Astrocyte (in vitro differentiated cells and primary cell): ENCODE results near the gene ARHGEF10L. TPM values are rescaled to one million over a fixed set of nuclear protein-coding genes. Genes with fewer than 3 reads are reported as not detected.

Experiments
- DNase-seq: peaks from one replicate; pipeline ENCODE4 v3.0.0-alpha.2; 2010; ENCODE audit warnings: low read depth
- FAIRE-seq: peaks from 2 replicates; lab custom pipeline; 2011; peaks lifted over from hg19 to GRCh38; lab: Jason Lieb, UNC
- H2AFZ ChIP-seq: 2 replicates; pipeline ENCODE4 v1.6.0; 2012; ENCODE audit warnings: low read depth, low read length, inconsistent platforms
- H3K27ac ChIP-seq: 2 replicates; pipeline ENCODE4 v1.5.1; 2011; ENCODE audit warnings: low read depth, low read length, inconsistent platforms
- H3K27me3 ChIP-seq: 2 replicates; pipeline ENCODE4 v1.6.0; 2011; ENCODE audit warnings: low read length, inconsistent platforms; ENCODE audit not compliant: insufficient read depth
- H3K36me3 ChIP-seq: 2 replicates; pipeline ENCODE4 v1.5.1; 2011; ENCODE audit warnings: low read length, inconsistent platforms; ENCODE audit not compliant: insufficient read depth
- H3K4me1 ChIP-seq: 2 replicates; pipeline ENCODE4 v1.5.1; 2011; ENCODE audit warnings: low read length, inconsistent platforms; ENCODE audit not compliant: insufficient read depth
- H3K4me2 ChIP-seq: 2 replicates; pipeline ENCODE4 v1.6.0; 2012; ENCODE audit warnings: low read length, inconsistent platforms
- H3K4me3 ChIP-seq: 2 replicates; pipeline ENCODE4 v1.5.1; 2011; ENCODE audit warnings: low read depth, mild to moderate bottlenecking, low read length, inconsistent platforms; ENCODE audit not compliant: insufficient read depth
- H3K79me2 ChIP-seq: 2 replicates; pipeline ENCODE4 v1.6.0; 2012; ENCODE audit warnings: mild to moderate bottlenecking, low read length, inconsistent platforms; ENCODE audit not compliant: insufficient read depth
- H3K9ac ChIP-seq: 2 replicates; pipeline ENCODE4 v1.6.0; 2012; ENCODE audit warnings: mild to moderate bottlenecking, low read length, inconsistent platforms
- H3K9me3 ChIP-seq: 2 replicates; pipeline ENCODE4 v1.5.1; 2012; ENCODE audit warnings: low read depth, mild to moderate bottlenecking, low read length, inconsistent platforms; ENCODE audit not compliant: insufficient read depth
- H4K20me1 ChIP-seq: 2 replicates; pipeline ENCODE4 v1.6.0; 2012; ENCODE audit warnings: low read length, inconsistent platforms; ENCODE audit not compliant: insufficient read depth
- H3K27ac Mint-ChIP-seq: one replicate; pipeline ENCODE4 v1.8.0; 2021; ENCODE audit warnings: mild to moderate bottlenecking, mixed read lengths; ENCODE audit not compliant: unreplicated experiment
- H3K27me3 Mint-ChIP-seq: one replicate; pipeline ENCODE4 v1.8.0; 2021; ENCODE audit warnings: low read depth, mixed read lengths; ENCODE audit not compliant: unreplicated experiment
- H3K36me3 Mint-ChIP-seq: one replicate; pipeline ENCODE4 v1.8.0; 2021; ENCODE audit warnings: low read depth, mixed read lengths; ENCODE audit not compliant: unreplicated experiment
- H3K4me1 Mint-ChIP-seq: one replicate; pipeline ENCODE4 v1.8.0; 2021; ENCODE audit warnings: low read depth, mixed read lengths; ENCODE audit not compliant: unreplicated experiment
- H3K4me3 Mint-ChIP-seq: one replicate; pipeline ENCODE4 v1.8.0; 2021; ENCODE audit warnings: mild to moderate bottlenecking, moderate library complexity, mixed read lengths; ENCODE audit not compliant: unreplicated experiment
- H3K9me3 Mint-ChIP-seq: one replicate; pipeline ENCODE4 v1.8.0; 2021; ENCODE audit warnings: mild to moderate bottlenecking, mixed read lengths; ENCODE audit not compliant: unreplicated experiment
- EZH2 ChIP-seq: IDR thresholded peaks from 2 replicates; pipeline ENCODE4 v1.6.1; 2012; ENCODE audit warnings: mild to moderate bottlenecking, low read length, inconsistent platforms; ENCODE audit not compliant: insufficient read depth
- total RNA-seq: library from RNA; stranded (reverse); gene quantifications from 2 replicates; pipeline ENCODE4 v1.2.1, GENCODE V29; 2021
- TF ChIP-seq, protein P1 (sequence below): IDR thresholded peaks from 2 replicates; pipeline ENCODE4 v1.5.1; 2011; ENCODE audit warnings: low read depth, mild to moderate bottlenecking, inconsistent platforms, low read length, moderate library complexity; ENCODE audit not compliant: insufficient read depth

ARHGEF10L gene
- total RNA-seq, 1 donor from 2014 or later, result 14.2 TPM

DNA sequence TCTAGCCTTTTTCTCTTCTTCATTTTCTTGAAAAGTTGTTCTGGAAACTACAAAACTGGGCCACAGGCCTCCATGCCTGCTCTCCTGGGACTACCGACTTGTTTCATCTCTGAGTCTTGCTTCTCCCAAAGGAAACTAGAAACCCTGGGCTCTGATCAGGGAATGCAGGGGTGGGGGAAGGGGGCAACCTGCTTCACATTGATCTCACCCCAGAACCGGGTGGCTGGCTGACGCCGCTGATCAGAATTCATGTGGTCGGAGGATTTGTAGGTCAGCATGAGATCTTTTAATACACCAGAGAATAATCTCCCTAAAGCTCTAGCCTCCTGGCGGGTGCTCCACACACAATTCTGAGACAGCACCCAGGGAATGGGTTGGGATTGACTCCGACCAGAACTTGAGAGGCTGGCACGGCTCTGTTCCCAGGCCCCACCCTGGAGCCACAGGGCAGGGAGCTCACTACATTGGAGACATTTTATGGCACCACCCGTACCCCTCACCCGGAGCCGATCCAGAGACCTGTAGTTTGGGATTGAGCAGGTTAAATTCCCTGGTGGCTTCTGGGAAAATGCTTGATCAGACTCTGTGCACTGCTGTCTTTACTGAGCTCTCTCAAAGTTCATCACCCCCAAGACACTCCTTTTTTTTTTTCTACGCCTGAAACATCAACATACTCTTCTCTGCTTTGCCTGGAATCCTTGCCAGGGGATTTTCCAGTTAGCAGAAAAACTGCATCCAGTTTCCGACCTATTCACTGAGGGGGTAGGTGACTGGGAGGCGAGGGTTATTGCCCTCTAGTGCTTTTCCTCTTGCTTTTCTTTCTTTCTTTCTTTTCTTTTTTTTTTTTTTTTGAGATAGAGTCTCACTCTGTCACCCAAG, 12.2 kb upstream of the ARHGEF10L start:
- DNase-seq (peak; percentile 39), FAIRE-seq (no peak)
- no peaks in the 10 kb centered on the region for H3K36me3 Mint-ChIP-seq
- no peak overlapping the region for H3K27ac ChIP-seq
- H3K27ac Mint-ChIP-seq, result no peak overlapping the region
- H3K4me3 Mint-ChIP-seq, result no peak overlapping the region
- H3K4me2 ChIP-seq, result no peak overlapping the region
- H3K9ac ChIP-seq, result no peak overlapping the region
- H3K27me3 Mint-ChIP-seq, result peaks cover 9% of the 10 kb centered on the region
- H3K4me1 ChIP-seq, result no peaks in the 10 kb centered on the region
- no peaks in the 10 kb centered on the region for H3K79me2 ChIP-seq
- no peaks in the 10 kb centered on the region for H3K4me1 Mint-ChIP-seq
- TF ChIP-seq, protein P1, sequence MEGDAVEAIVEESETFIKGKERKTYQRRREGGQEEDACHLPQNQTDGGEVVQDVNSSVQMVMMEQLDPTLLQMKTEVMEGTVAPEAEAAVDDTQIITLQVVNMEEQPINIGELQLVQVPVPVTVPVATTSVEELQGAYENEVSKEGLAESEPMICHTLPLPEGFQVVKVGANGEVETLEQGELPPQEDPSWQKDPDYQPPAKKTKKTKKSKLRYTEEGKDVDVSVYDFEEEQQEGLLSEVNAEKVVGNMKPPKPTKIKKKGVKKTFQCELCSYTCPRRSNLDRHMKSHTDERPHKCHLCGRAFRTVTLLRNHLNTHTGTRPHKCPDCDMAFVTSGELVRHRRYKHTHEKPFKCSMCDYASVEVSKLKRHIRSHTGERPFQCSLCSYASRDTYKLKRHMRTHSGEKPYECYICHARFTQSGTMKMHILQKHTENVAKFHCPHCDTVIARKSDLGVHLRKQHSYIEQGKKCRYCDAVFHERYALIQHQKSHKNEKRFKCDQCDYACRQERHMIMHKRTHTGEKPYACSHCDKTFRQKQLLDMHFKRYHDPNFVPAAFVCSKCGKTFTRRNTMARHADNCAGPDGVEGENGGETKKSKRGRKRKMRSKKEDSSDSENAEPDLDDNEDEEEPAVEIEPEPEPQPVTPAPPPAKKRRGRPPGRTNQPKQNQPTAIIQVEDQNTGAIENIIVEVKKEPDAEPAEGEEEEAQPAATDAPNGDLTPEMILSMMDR, result no peak
- no peak for TF ChIP-seq EZH2
- no peaks in the 10 kb centered on the region for H3K36me3 ChIP-seq
- no peaks in the 10 kb centered on the region for H3K9me3 ChIP-seq
- no peak overlapping the region for H2AFZ ChIP-seq
- H3K27me3 ChIP-seq, result peaks cover 7% of the 10 kb centered on the region
- H3K4me3 ChIP-seq, result no peak overlapping the region
- H4K20me1 ChIP-seq, result no peaks in the 10 kb centered on the region
- H3K9me3 Mint-ChIP-seq, result no peaks in the 10 kb centered on the region

- Mint-ChIP-seq H3K4me1 (peaks cover 2% of the 10 kb centered on the region), H3K27me3 (peaks cover 9% of the 10 kb centered on the region), H3K4me3 (no peak overlapping the region), H3K27ac (no peak overlapping the region), H3K36me3 (no peaks in the 10 kb centered on the region), H3K9me3 (no peaks in the 10 kb centered on the region)
- Histone ChIP-seq H3K27me3 (peaks cover 7% of the 10 kb centered on the region), H3K4me1 (no peaks in the 10 kb centered on the region), H4K20me1 (no peaks in the 10 kb centered on the region), H2AFZ (no peak overlapping the region), H3K27ac (no peak overlapping the region), H3K9me3 (no peaks in the 10 kb centered on the region), H3K4me3 (no peak overlapping the region), H3K79me2 (no peaks in the 10 kb centered on the region), H3K36me3 (no peaks in the 10 kb centered on the region), H3K4me2 (no peak overlapping the region), H3K9ac (no peak overlapping the region)
- no peak for TF ChIP-seq EZH2
- TF ChIP-seq, protein P1, result no peak
- no peak for DNase-seq
- FAIRE-seq, result no peak
Observed at GRCh38 chr1:17529381-17529780, 10.1 kb upstream of the ARHGEF10L start.

- DNase-seq, result no peak
- H3K9ac ChIP-seq, result no peak overlapping the region
- H3K4me1 Mint-ChIP-seq, result peaks cover 2% of the 10 kb centered on the region
- H3K4me1 ChIP-seq, result no peaks in the 10 kb centered on the region
- FAIRE-seq, result no peak
- no peaks in the 10 kb centered on the region for H4K20me1 ChIP-seq
- no peak overlapping the region for H2AFZ ChIP-seq
- no peak overlapping the region for H3K27ac ChIP-seq
- H3K4me2 ChIP-seq, result no peak overlapping the region
- H3K36me3 ChIP-seq, result no peaks in the 10 kb centered on the region
- H3K27ac Mint-ChIP-seq, result no peak overlapping the region
- H3K79me2 ChIP-seq, result no peaks in the 10 kb centered on the region
- H3K4me3 ChIP-seq, result no peak overlapping the region
- peaks cover 2% of the 10 kb centered on the region for H3K9me3 Mint-ChIP-seq
- H3K36me3 Mint-ChIP-seq, result no peaks in the 10 kb centered on the region
- no peaks in the 10 kb centered on the region for H3K9me3 ChIP-seq
- TF ChIP-seq EZH2, result no peak
- TF ChIP-seq, protein P1, result no peak
- no peak overlapping the region for H3K4me3 Mint-ChIP-seq
- H3K27me3 Mint-ChIP-seq, result peaks cover 5% of the 10 kb centered on the region
- H3K27me3 ChIP-seq, result peaks cover 5% of the 10 kb centered on the region
Observed at GRCh38 chr1:17531343-17531681, 8.2 kb upstream of the ARHGEF10L start.
